ENCODE data around the gene AKR1A1.
A peak's percentile ranks its signal among the peaks of the same experiment; 100 is the strongest.
"Not testable (repeated sequence)": the region's sequence is repeated elsewhere in the genome, so short reads cannot be mapped to it uniquely, and the experiment has no call there.

The AKR1A1 gene

GRCh38 chr1:45570631-45571030 lies 20.0 kb downstream of the AKR1A1 start:
- no peak for DNase-seq

DNA sequence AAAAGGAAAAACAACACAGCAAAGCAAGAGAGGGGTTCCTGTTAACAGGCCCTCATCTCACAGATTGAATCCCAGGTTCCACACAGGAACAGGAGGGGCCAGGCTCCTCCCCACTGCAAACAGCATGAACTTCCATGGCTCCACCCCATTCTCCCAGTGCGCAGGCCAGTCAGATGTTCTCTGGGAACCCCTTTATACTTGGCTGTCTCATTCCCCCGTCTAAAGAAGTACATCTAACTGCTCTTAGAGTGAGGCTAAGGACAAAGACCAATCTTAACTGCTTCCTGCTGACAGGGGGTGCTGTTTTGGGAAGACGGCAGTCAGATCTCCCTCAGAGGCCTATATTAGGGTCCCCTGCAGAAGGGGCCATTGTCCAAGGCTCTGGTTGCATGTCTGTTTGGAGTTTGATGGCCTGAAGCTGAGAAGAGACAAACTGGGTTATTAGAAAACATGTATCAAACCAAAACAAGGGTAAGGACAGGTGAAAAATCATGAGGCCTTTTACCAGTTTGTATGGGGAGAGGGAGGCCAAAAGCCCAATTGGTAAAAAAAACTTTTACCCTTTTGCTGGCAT lies 22.7 kb downstream of the AKR1A1 start:
- DNase-seq, result no peak

- no peak for DNase-seq
Measured at GRCh38 chr1:45574105-45574626, 23.5 kb downstream of the AKR1A1 start.

DNA sequence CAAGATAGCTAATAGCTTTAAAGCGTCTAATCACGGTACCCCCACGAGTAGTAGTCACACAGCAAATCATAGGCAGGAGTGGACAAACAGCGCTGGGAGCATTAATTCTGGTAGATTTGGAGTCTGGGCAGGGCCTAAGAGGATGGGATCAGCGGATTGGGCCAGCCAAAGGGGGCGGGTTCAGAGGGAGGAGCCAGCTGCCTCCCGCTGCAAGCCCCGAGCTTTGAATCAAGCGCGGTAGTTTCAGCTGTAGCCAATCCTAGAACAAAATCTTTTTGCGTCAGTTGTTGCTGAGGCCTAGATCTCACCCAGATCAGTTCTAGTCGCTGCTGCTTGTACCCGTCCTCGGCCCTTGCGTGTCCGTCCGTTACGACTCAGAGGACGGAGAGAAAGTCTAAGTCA lies 32.6 kb downstream of the AKR1A1 start:
- DNase-seq, result peak; percentile 66 to 87 (median 80)

GRCh38 chr1:45583666-45584350 lies 33.2 kb downstream of the AKR1A1 start, which contains the start of gene NASP:
NASP (plus strand) TSS chr1:45584041; CDS start chr1:45584147, 106 bp downstream.
- peak; percentile 77 to 91 (median 87) for DNase-seq

DNA sequence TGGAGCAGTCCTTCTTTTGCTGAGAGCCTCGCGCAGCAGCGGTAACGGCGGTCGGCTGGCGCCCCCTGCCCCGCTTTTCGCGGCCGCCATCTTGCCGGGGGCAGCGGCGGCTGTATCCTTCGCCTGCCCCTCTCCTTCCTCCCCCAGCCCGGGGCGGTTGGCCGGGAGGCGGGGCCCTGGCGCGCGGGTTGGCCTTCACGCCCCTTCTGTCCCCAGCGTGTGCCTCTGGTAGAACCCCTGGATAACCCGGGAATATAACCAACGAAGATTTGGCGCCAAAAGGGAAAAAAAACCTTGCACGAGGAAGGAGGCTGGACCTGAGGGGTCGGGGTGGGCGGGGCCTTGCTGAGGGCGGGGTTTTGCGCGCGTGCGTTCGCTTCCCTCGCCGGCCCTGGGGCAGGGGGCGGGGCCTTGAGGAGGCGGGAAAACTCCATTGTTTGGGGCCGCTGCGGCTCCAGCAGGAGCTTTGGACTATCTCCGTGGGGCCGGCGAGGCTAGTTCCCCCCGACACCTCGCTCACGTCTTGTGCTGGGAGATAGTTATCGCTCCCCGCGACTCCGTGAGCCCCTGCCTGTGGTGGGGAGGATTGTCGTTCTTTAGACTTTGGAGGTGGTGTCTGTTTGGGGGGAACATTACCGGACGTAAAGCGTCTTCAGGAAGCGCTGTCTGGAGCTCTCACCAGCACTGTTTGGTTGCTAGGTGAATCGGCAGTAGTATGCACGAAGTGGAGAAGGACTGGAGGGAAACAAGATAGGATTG lies 33.9 kb downstream of the AKR1A1 start:
- peak; percentile 66 to 83 (median 78) for DNase-seq

- DNase-seq, result no peak
Measured at GRCh38 chr1:45585110-45585426, 34.4 kb downstream of the AKR1A1 start.

- no peak for DNase-seq
Measured at GRCh38 chr1:45585496-45586075, 35.0 kb downstream of the AKR1A1 start.

GRCh38 chr1:45586769-45587168 lies 36.1 kb downstream of the AKR1A1 start:
- DNase-seq, result no peak

DNA sequence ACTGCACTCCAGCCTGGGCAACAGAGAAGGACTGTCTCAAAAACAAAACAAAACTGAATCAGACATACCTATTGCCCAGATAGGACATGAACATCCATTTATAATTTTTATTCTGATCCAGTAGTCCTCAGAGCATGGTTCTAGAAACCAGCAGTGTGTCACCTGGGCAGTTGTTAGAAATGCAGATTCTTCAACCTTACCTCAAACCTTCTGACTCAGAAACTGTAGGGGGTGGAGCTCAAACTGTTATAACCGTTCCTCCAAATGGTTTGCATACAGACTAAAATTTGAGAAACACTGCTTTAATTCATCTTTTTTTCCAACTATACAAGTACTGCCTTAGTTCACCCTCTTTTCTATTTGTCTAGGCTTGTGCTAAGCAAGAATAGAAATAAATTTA lies 39.2 kb downstream of the AKR1A1 start:
- DNase-seq, result no peak

GRCh38 chr1:45594412-45594811 lies 43.8 kb downstream of the AKR1A1 start:
- no peak for DNase-seq

DNA sequence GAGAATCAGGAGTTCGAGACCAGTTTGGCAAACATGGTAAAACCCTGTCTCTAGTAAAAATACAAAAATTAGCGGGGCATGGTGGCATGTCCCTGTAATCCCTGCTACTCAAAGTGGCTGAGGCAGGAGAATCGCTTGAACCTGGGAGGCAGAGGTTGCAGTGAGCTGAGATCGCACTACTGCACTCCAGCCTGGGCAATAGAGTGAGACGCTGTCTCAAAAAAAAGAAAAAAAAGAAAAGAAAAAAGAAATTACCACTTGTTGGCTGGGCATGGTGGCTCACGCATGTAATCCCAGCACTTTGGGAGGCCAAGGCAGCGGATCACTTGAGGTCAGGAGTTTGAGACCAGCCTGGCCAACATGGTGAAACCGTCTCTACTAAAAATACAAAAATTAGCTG lies 46.1 kb downstream of the AKR1A1 start:
- not testable (repeated sequence) for DNase-seq

DNA sequence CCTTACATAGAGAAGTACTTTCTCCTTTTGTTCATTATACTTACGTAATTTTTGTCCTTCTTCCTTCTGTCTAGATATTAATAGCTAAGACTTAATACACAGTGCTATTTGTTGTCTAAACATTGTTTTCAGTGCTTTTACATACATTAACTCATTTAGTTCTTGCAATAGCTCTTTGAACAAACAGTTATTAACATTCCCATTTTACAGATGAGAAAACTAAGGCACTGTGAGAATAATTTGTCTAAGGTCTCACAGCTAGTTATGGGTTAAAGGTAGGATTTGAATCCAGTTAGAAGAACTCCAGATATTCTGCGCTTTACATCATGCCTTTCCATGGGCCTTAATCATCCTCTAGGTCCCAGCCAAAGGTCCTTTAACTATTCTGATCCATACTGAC lies 53.6 kb downstream of the AKR1A1 start:
- no peak for DNase-seq

- no peak for DNase-seq
Measured at GRCh38 chr1:45607404-45608074, 56.9 kb downstream of the AKR1A1 start.

DNA sequence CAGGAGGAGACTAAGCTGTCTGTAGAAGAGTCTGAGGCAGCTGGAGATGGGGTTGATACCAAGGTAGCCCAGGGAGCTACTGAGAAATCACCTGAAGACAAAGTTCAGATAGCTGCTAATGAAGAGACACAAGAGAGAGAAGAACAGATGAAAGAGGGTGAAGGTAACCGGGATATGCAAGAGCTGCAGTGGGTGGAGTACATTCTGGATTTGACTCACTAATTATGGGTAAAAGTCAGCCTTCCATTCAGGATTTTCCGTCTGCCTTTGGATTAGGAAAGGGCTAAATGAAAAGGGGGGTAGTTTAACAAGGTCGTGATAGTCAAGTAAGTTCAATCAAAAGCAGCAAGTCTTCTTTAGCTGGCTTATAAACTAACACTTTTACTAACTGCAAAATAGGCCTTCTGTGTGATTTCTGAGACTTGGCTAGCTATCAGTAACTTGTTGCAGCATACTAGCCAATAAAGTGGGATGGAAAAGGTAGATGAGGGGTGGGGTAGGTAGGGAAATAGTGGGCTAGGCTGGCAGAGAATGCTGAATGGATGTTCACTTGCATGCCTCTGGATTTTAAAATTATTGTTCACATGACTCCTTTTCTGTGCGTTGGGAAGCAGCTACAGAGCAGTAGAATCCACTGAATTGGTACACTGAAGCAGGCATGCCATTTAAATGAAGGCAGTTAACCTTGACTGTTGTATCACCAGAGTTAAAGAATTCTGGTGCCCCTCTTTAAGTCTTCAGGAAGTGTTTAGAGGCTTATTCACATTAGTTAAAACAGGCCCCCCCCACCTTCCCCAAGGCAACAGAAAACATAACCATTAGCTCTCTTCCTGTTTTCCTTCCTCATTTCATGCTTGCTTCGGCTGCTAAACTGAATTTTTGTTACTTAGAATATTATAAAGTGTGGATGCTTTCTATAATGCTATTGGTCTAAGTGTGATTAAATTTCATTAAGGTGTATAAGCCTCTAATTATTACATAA lies 57.8 kb downstream of the AKR1A1 start:
- no peak for DNase-seq

- no peak for DNase-seq
Measured at GRCh38 chr1:45610589-45611226, 60.1 kb downstream of the AKR1A1 start.

DNA sequence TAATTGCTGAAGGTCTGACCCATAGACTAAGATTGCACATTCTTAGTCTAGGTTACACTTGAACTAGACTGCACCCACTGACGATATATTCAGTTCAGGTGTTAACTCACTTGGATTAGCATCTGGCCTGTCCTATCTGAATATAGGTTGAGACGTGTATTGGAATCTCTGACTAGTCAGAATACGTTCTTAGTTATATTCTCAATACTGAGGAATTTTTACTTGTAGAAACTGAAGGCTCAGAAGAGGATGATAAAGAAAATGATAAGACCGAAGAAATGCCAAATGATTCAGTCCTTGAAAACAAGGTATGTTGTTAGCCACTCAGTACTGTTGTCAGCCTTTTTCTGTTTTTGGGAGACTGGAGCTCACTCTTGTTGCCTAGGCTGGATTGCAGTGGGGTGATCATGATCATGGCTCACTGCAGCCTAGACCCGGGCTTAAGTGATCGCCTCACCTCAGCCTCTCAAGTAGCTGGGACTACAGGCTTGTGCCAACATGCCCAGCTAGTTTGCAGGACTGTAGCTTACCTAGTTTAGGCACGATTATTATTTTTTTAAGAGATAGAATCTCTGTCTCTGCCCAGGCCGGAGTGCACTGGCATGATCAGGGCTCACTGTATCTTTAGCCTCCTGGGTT lies 62.4 kb downstream of the AKR1A1 start:
- DNase-seq, result no peak

- no peak for DNase-seq
Measured at GRCh38 chr1:45615885-45616284, 65.3 kb downstream of the AKR1A1 start.

GRCh38 chr1:45617618-45618017 lies 67.0 kb downstream of the AKR1A1 start:
- no peak for DNase-seq

- no peak for DNase-seq
Measured at GRCh38 chr1:45619149-45619921, 68.7 kb downstream of the AKR1A1 start.
